H1 (cell line): ENCODE results near the gene OLFM3. TPM values are rescaled to one million over a fixed set of nuclear protein-coding genes. Genes with fewer than 3 reads are reported as not detected.

Source experiments
- CTCF ChIA-PET: fragments of 300-600 bp; sonication (Branson Sonifier 250); formaldehyde crosslinking; loops from one replicate; lab custom pipeline; 2021; ENCODE audit not compliant: partially characterized antibody; lab: Charles Lee
- POLR2A ChIA-PET: fragments of 300-600 bp; sonication (Branson Sonifier 250); formaldehyde crosslinking; loops from one replicate; lab custom pipeline; 2021; ENCODE audit warnings: inconsistent platforms; ENCODE audit not compliant: partially characterized antibody; lab: Charles Lee
- DNase-seq, 2 experiments: peaks; one replicate each; pipeline versions ENCODE4 v3.0.0 to v3.0.0-alpha.2; 2010 to 2022; ENCODE audit warnings: low spot score in 2 of 2, low read depth in 1 of 2, mixed read lengths in 1 of 2
- FAIRE-seq: peaks from 2 replicates; lab custom pipeline; 2011; peaks lifted over from hg19 to GRCh38; lab: Jason Lieb, UNC
- H2AFZ ChIP-seq: 2 replicates; pipeline ENCODE4 v1.8.1; 2012; ENCODE audit warnings: low read length, inconsistent platforms
- H2AK5ac ChIP-seq: 2 replicates; pipeline ENCODE4 v1.6.1; 2013; ENCODE audit warnings: low read depth, low read length
- H2BK120ac ChIP-seq: replicated peaks from 2 replicates; pipeline ENCODE3; 2013; ENCODE audit warnings: low read depth, low read length, inconsistent platforms
- H2BK12ac ChIP-seq: 2 replicates; pipeline ENCODE4 v1.6.1; 2013; ENCODE audit warnings: low read depth, low read length
- H2BK15ac ChIP-seq: 2 replicates; pipeline ENCODE4 v1.6.1; 2013; ENCODE audit warnings: low read length
- H2BK20ac ChIP-seq: 2 replicates; pipeline ENCODE4 v1.6.1; 2013; ENCODE audit warnings: low read length
- H2BK5ac ChIP-seq: 2 replicates; pipeline ENCODE4 v1.6.1; 2013; ENCODE audit warnings: low read depth, low read length
- H3K14ac ChIP-seq: 2 replicates; pipeline ENCODE4 v1.6.1; 2013; ENCODE audit warnings: inconsistent platforms; ENCODE audit not compliant: insufficient read length
- H3K18ac ChIP-seq: 2 replicates; pipeline ENCODE4 v1.6.1; 2013; ENCODE audit warnings: low read length; ENCODE audit errors: extremely low read depth
- H3K23ac ChIP-seq: 2 replicates; pipeline ENCODE4 v1.6.1; 2013; ENCODE audit warnings: inconsistent platforms; ENCODE audit not compliant: insufficient read length
- H3K23me2 ChIP-seq: 2 replicates; pipeline ENCODE4 v1.6.1; 2013; ENCODE audit warnings: low read depth, low read length
- H3K27ac ChIP-seq: 2 replicates; pipeline ENCODE4 v1.6.1; 2011; ENCODE audit warnings: low read depth, low read length, inconsistent platforms
- H3K27me3 ChIP-seq, 4 experiments: replicated peaks in 1 of 4; 1 replicate in 1 of 4; 2 replicates in 3 of 4; pipeline versions ENCODE4 v1.6.1 to v1.8.1; 2011 to 2013; ENCODE audit warnings: low read length in 3 of 4, mild to moderate bottlenecking in 3 of 4, inconsistent platforms in 2 of 4, mixed read lengths in 2 of 4, moderate library complexity in 1 of 4; ENCODE audit not compliant: control insufficient read depth in 3 of 4, insufficient read depth in 3 of 4; ENCODE audit errors: extremely low read depth in 1 of 4
- H3K36me3 ChIP-seq, 4 experiments: 2 replicates each; pipeline versions ENCODE4 v1.6.1 to v1.8.1; 2011 to 2013; ENCODE audit warnings: mild to moderate bottlenecking in 4 of 4, low read length in 3 of 4, moderate library complexity in 2 of 4, control low read depth in 1 of 4, inconsistent platforms in 1 of 4; ENCODE audit not compliant: insufficient read depth in 4 of 4, control insufficient read depth in 2 of 4
- H3K4ac ChIP-seq: replicated peaks from 2 replicates; pipeline ENCODE3; 2013; ENCODE audit warnings: low read length, low read depth, mixed read lengths, inconsistent platforms; ENCODE audit not compliant: insufficient read length
- H3K4me1 ChIP-seq, 4 experiments: replicated peaks in 1 of 4; 1 replicate in 1 of 4; 2 replicates in 3 of 4; pipeline versions ENCODE4 v1.6.1 to v1.8.1; 2011 to 2013; ENCODE audit warnings: low read length in 3 of 4, inconsistent platforms in 2 of 4, mixed read lengths in 1 of 4; ENCODE audit not compliant: insufficient read depth in 4 of 4, control insufficient read depth in 3 of 4
- H3K4me2 ChIP-seq, 2 experiments: 2 replicates each; pipeline versions ENCODE4 v1.6.1 to v1.8.1; 2011 to 2013; ENCODE audit warnings: low read depth in 2 of 2, low read length in 2 of 2, control low read depth in 1 of 2, inconsistent platforms in 1 of 2, mild to moderate bottlenecking in 1 of 2; ENCODE audit not compliant: insufficient read depth in 1 of 2
- H3K4me3 ChIP-seq, 4 experiments: fragments of 200-600, 300-600 bp in 1 of 4; sonication (generic), shearing (Covaris generic), sonication (Bioruptor Twin) in 1 of 4; 2 replicates each; pipeline versions ENCODE4 v1.5.1 to v1.8.1; 2011 to 2016; ENCODE audit warnings: low read length in 4 of 4, low read depth in 3 of 4, control low read depth in 2 of 4, inconsistent platforms in 2 of 4, mild to moderate bottlenecking in 2 of 4, mixed read lengths in 1 of 4, moderate library complexity in 1 of 4; ENCODE audit not compliant: insufficient read depth in 2 of 4; ENCODE audit errors: extremely low read depth in 1 of 4
- H3K56ac ChIP-seq: replicated peaks from 2 replicates; pipeline ENCODE3; 2013; ENCODE audit warnings: low read depth, mild to moderate bottlenecking, mixed read lengths, low read length, inconsistent platforms; ENCODE audit not compliant: insufficient read length
- H3K79me1 ChIP-seq: 2 replicates; pipeline ENCODE4 v1.6.1; 2013; ENCODE audit warnings: low read depth, low read length, control low read depth
- H3K79me2 ChIP-seq, 2 experiments: 2 replicates each; pipeline versions ENCODE4 v1.6.1 to v1.8.1; 2012 to 2013; ENCODE audit warnings: low read length in 2 of 2, mild to moderate bottlenecking in 2 of 2, inconsistent platforms in 1 of 2; ENCODE audit not compliant: insufficient read depth in 2 of 2, control insufficient read depth in 1 of 2
- H3K9ac ChIP-seq, 4 experiments: replicated peaks in 1 of 4; 1 replicate in 1 of 4; 2 replicates in 3 of 4; pipeline versions ENCODE4 v1.6.1 to v1.8.1; 2011 to 2013; ENCODE audit warnings: low read depth in 3 of 4, low read length in 3 of 4, control low read depth in 2 of 4, mild to moderate bottlenecking in 2 of 4, moderate library complexity in 2 of 4, inconsistent platforms in 1 of 4; ENCODE audit errors: extremely low read depth in 1 of 4
- H3K9me3 ChIP-seq, 2 experiments: 2 replicates each; pipeline versions ENCODE4 v1.6.1 to v1.8.1; 2012 to 2013; ENCODE audit warnings: mild to moderate bottlenecking in 2 of 2, moderate library complexity in 2 of 2, control low read depth in 1 of 2, inconsistent platforms in 1 of 2, low read depth in 1 of 2, low read length in 1 of 2, mixed read lengths in 1 of 2; ENCODE audit not compliant: insufficient read depth in 2 of 2
- H4K20me1 ChIP-seq, 2 experiments: replicated peaks in 1 of 2; 2 replicates each; pipeline versions ENCODE3 to v1.8.1; 2011 to 2013; ENCODE audit warnings: inconsistent platforms in 2 of 2, low read length in 2 of 2, mild to moderate bottlenecking in 1 of 2; ENCODE audit not compliant: insufficient read depth in 2 of 2, control insufficient read depth in 1 of 2
- H4K5ac ChIP-seq: 2 replicates; pipeline ENCODE4 v1.6.1; 2013; ENCODE audit warnings: low read length, low read depth, mixed read lengths, inconsistent platforms; ENCODE audit not compliant: insufficient read length
- H4K8ac ChIP-seq: 2 replicates; pipeline ENCODE4 v1.8.0; 2013; ENCODE audit warnings: mild to moderate bottlenecking, moderate library complexity, low read length, inconsistent platforms; ENCODE audit not compliant: insufficient read depth; ENCODE audit errors: extremely low read depth
- H4K91ac ChIP-seq: replicated peaks from 2 replicates; pipeline ENCODE3; 2013; ENCODE audit warnings: low read length, mixed read lengths, inconsistent platforms; ENCODE audit not compliant: insufficient read length
- HDAC2 ChIP-seq, 2 experiments: fragments of 300-600 bp in 1 of 2; sonication (generic) in 1 of 2; IDR thresholded peaks; 2 replicates each; pipeline ENCODE4 v1.6.1; 2011 to 2012; ENCODE audit warnings: low read depth in 2 of 2, low read length in 2 of 2, mild to moderate bottlenecking in 2 of 2, moderate library complexity in 2 of 2, borderline replicate concordance in 1 of 2, inconsistent platforms in 1 of 2
- RAD21 ChIP-seq, 2 experiments: IDR thresholded peaks in 1 of 2; conservative IDR thresholded peaks in 1 of 2; 2 replicates each; pipeline ENCODE4 v1.6.1; 2011; ENCODE audit warnings: low read depth in 2 of 2, low read length in 2 of 2, improper control_type of control experiment in 1 of 2, inconsistent platforms in 1 of 2, mild to moderate bottlenecking in 1 of 2, moderate library complexity in 1 of 2
- WGBS, 2 experiments: shearing (Covaris generic) in 1 of 2; methylation state at CpG; one replicate each; pipeline versions ENCODE4 v1.1.6 to v1.1.7; 2013 to 2015; ENCODE audit warnings: low lambda C conversion rate in 2 of 2, mixed read lengths in 2 of 2, inconsistent platforms in 1 of 2, low coverage in 1 of 2, missing lambda C conversion rate in 1 of 2; ENCODE audit not compliant: insufficient replicate concordance in 2 of 2, insufficient coverage in 1 of 2, insufficient read length in 1 of 2; ENCODE audit errors: extremely low coverage in 1 of 2, missing lambda C conversion rate in 1 of 2; 5-methylcytosine and 5-hydroxymethylcytosine counted together
- polyA plus RNA-seq, 7 experiments: library from polyadenylated mRNA; depleted of rRNA in 3 of 7; stranded (reverse) in 5 of 7; unstranded in 2 of 7; fragments of >200 nt in 5 of 7; fragments of 200-250 nt in 2 of 7; gene quantifications; 1 replicate in 5 of 7; 2 replicates in 1 of 7; 4 replicates in 1 of 7; pipeline versions ENCODE4 v1.2.1 to v1.2.3, GENCODE V29; 2011 to 2013; ENCODE audit warnings: missing spikeins in 2 of 7, mixed read lengths in 2 of 7
- total RNA-seq: library from RNA; stranded (reverse); fragmentation: NEBNext Ultra II Directional; extraction: Animal tissue kit (Norgen Biotek cat#: 25700); gene quantifications from 2 replicates; pipeline ENCODE4 v1.2.1, GENCODE V29; 2021
- TF ChIP-seq, protein P1 (sequence below), 3 experiments: IDR thresholded peaks; 1 replicate in 2 of 3; 2 replicates in 1 of 3; pipeline versions ENCODE4 v1.5.1 to v1.6.1; 2011; ENCODE audit warnings: low read length in 3 of 3, mild to moderate bottlenecking in 3 of 3, inconsistent platforms in 2 of 3, low read depth in 1 of 3, moderate library complexity in 1 of 3; ENCODE audit not compliant: insufficient read depth in 1 of 3; ENCODE audit errors: control extremely low read depth in 1 of 3

Gene OLFM3
- total and polyA plus RNA-seq, 2 of the 8 experiments (the other 6 are each of a cell fraction or from before 2014, with no cell fraction given): 0.30 to 0.32 TPM

DNA sequence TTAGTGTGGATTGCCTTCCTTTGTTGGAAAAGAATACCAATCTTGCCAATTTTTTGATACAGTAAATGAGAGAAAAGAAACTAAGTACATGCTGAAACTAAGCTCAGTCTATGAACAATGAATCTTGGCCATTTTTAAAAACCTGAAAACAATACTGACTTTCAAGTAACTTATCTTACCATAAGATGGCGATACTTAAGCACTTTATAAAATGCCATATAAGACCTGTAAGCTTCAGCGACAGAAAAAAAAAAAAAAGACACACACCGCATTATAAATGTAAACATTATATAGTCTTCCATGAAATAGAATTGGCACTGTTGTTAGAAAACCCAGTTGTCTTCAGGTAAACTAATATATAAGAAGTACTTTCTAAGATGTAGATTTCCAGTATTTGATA is 3.0 kb downstream of the OLFM3 start:
- Histone ChIP-seq H3K4ac (no peak overlapping the region), H3K23me2 (peaks cover 9% of the 10 kb centered on the region), H2BK5ac (no peak overlapping the region), H3K56ac (no peak overlapping the region), H4K91ac (no peak overlapping the region), H2BK12ac (no peak overlapping the region), H2BK120ac (no peak overlapping the region), H3K27me3 (no peaks in the 10 kb centered on the region), H2AK5ac (no peak overlapping the region), H3K4me1 (no peaks in the 10 kb centered on the region), H3K14ac (no peak overlapping the region), H3K79me1 (no peaks in the 10 kb centered on the region), H3K18ac (no peak overlapping the region), H3K36me3 (no peaks in the 10 kb centered on the region), H3K79me2 (no peaks in the 10 kb centered on the region), H2BK15ac (no peak overlapping the region), H3K27ac (no peak overlapping the region), H3K9me3 (no peaks in the 10 kb centered on the region), H2AFZ (no peak overlapping the region), H3K23ac (no peak overlapping the region), H3K4me3 (no peak overlapping the region), H4K8ac (no peak overlapping the region), H4K20me1 (peaks cover 0 to 1% of the 10 kb centered on the region in 2 experiments), H3K4me2 (no peak overlapping the region), H2BK20ac (no peak overlapping the region), H3K9ac (no peak overlapping the region), H4K5ac (no peak overlapping the region)
- ChIA-PET CTCF (interaction anchor here (0.7 to 2.9 kb wide), 9 partner anchors 10 to 442 kb away, joined by 3 to 10 read pairs (median 3); no protein-coding TSS in a partner anchor), POLR2A (no interaction called here)
- TF ChIP-seq HDAC2 (IDR thresholded peaks at IDR 0.05; ENCODE audit: borderline replicate concordance in 1 of 2, low read depth in 2 of 2, low read length in 2 of 2) (no peak), RAD21 (IDR thresholded peaks at IDR 0.05 in 1 of 2, conservative IDR thresholded peaks at IDR 0.05 in 1 of 2; ENCODE audit: low read depth in 2 of 2, low read length in 2 of 2) (peak in 1 of 2 experiments; percentile 53; a peak in 3 of 4 replicates)
- TF ChIP-seq, protein P1, sequence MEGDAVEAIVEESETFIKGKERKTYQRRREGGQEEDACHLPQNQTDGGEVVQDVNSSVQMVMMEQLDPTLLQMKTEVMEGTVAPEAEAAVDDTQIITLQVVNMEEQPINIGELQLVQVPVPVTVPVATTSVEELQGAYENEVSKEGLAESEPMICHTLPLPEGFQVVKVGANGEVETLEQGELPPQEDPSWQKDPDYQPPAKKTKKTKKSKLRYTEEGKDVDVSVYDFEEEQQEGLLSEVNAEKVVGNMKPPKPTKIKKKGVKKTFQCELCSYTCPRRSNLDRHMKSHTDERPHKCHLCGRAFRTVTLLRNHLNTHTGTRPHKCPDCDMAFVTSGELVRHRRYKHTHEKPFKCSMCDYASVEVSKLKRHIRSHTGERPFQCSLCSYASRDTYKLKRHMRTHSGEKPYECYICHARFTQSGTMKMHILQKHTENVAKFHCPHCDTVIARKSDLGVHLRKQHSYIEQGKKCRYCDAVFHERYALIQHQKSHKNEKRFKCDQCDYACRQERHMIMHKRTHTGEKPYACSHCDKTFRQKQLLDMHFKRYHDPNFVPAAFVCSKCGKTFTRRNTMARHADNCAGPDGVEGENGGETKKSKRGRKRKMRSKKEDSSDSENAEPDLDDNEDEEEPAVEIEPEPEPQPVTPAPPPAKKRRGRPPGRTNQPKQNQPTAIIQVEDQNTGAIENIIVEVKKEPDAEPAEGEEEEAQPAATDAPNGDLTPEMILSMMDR (IDR thresholded peaks at IDR 0.05; ENCODE audit: control extremely low read depth in 1 of 3, insufficient read depth in 1 of 3, low read depth in 1 of 3, low read length in 3 of 3): peak in 1 of 3 experiments; percentile 17; a peak in 1 of 4 replicates
- FAIRE-seq (no peak), DNase-seq (no peak)
- WGBS, 2 experiments: 64% methylated on average over 3 of the region's 3 CpGs; no CpG with 5 or more reads in 1 of the 2 experiments
